Activated T-cell treated with anti-CD3 and anti-CD28 coated beads, Interleukin-2, amount 50 U/mL, for 24 hours (primary cell): ENCODE data around the gene BABAM2.

Experiments
- DNase-seq: peaks from one replicate; pipeline ENCODE4 v3.0.0-alpha.2; 2020
- H3K27ac Mint-ChIP-seq: 2 replicates; pipeline ENCODE4 v1.8.0; 2020; ENCODE audit warnings: mild to moderate bottlenecking, mixed read lengths
- H3K27me3 Mint-ChIP-seq: 2 replicates; pipeline ENCODE4 v1.8.0; 2020; ENCODE audit warnings: mixed read lengths
- H3K36me3 Mint-ChIP-seq: 2 replicates; pipeline ENCODE4 v1.8.0; 2020; ENCODE audit warnings: low read depth, mixed read lengths
- H3K4me1 Mint-ChIP-seq: 2 replicates; pipeline ENCODE4 v1.8.0; 2020; ENCODE audit warnings: low read depth, mixed read lengths
- H3K4me3 Mint-ChIP-seq: 2 replicates; pipeline ENCODE4 v1.8.0; 2020; ENCODE audit warnings: mild to moderate bottlenecking, moderate library complexity, mixed read lengths
- H3K9me3 Mint-ChIP-seq: 2 replicates; pipeline ENCODE4 v1.8.0; 2020; ENCODE audit warnings: mixed read lengths

Gene BABAM2

DNA sequence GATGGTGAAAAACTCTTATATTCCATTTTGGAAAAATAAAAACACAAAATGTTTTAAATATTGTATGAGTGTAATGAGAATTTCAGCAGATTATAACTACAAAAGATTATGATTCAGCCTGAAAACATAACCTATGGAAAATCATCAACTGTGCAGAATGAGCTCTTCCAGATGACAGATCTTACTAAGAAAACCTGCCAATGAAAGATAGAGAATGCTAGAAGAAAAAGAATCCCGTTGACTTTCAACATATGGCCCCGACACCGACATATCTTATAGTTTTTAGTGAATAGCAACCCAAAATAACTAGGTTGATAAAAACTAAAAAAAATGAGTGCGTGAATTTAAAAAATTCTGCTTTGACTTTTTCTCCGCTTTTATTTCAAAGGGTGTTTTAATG is 178.0 kb downstream of the BABAM2 start:
- H3K36me3 Mint-ChIP-seq: peaks cover 8% of the 10 kb centered on the region
- H3K4me3 Mint-ChIP-seq: no peak overlapping the region
- peaks cover 11% of the 10 kb centered on the region for H3K4me1 Mint-ChIP-seq
- no peaks in the 10 kb centered on the region for H3K9me3 Mint-ChIP-seq
- H3K27ac Mint-ChIP-seq: no peak overlapping the region
- no peak for DNase-seq
- no peaks in the 10 kb centered on the region for H3K27me3 Mint-ChIP-seq

GRCh38 chr2:28071221-28071620 is 180.7 kb downstream of the BABAM2 start:
- Mint-ChIP-seq H3K9me3 (no peaks in the 10 kb centered on the region), H3K4me1 (peaks cover 2% of the 10 kb centered on the region), H3K36me3 (peaks cover 8% of the 10 kb centered on the region), H3K4me3 (no peak overlapping the region), H3K27me3 (no peaks in the 10 kb centered on the region), H3K27ac (no peak overlapping the region)
- DNase-seq: no peak

- Mint-ChIP-seq H3K4me1 (peaks cover 2% of the 10 kb centered on the region), H3K4me3 (no peak overlapping the region), H3K9me3 (no peaks in the 10 kb centered on the region), H3K27ac (no peak overlapping the region), H3K27me3 (no peaks in the 10 kb centered on the region), H3K36me3 (no peaks in the 10 kb centered on the region)
- no peak for DNase-seq
These were observed 183.6 kb downstream of the BABAM2 start for GRCh38 chr2:28074137-28074536.

GRCh38 chr2:28080911-28081310 is 190.4 kb downstream of the BABAM2 start:
- Mint-ChIP-seq H3K27me3 (no peaks in the 10 kb centered on the region), H3K27ac (no peak overlapping the region), H3K4me1 (peaks cover 21% of the 10 kb centered on the region), H3K4me3 (no peak overlapping the region), H3K36me3 (no peaks in the 10 kb centered on the region), H3K9me3 (no peaks in the 10 kb centered on the region)
- DNase-seq: no peak

DNA sequence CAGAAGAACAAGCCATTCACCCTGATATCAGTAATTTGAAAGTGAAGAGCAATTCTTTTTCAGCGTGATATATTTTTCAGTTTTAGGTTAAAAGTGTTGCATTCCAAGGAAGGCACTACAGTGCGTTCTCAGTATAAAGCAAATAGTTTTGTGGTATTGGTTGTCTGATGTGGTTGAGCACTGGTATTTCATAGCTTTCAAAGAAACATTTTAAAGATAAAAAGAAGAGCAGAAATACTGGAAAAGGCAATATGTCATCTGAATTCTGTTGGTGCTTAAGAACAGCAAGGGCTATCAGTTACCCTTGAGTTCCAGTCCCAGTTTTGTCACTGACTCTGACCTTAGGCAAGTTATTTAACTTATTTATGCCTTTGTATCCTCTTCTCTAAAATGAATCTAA is 191.6 kb downstream of the BABAM2 start:
- Mint-ChIP-seq H3K36me3 (no peaks in the 10 kb centered on the region), H3K9me3 (no peaks in the 10 kb centered on the region), H3K27ac (no peak overlapping the region), H3K4me1 (peaks cover 21% of the 10 kb centered on the region), H3K27me3 (no peaks in the 10 kb centered on the region), H3K4me3 (no peak overlapping the region)
- no peak for DNase-seq

DNA sequence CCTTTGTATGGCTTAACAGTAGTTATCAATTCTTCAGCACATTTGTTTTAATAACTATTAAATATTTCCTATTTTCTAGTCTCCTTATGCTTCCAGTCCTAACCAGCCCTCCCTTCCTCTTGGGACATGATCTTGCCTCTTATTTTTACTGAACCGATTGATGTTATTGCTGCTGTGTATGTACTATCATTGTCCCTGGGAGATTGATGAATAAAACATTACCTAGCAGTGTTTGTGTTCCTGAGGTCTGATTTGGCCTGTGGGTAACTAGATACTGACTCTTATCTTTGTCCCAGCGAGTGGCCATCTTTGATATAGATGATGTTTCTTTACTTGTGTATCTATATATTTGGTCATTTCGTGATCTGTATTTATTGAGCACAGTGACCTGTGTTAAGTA is 192.9 kb downstream of the BABAM2 start:
- Mint-ChIP-seq H3K9me3 (no peaks in the 10 kb centered on the region), H3K27me3 (no peaks in the 10 kb centered on the region), H3K4me3 (no peak overlapping the region), H3K4me1 (peaks cover 19% of the 10 kb centered on the region), H3K27ac (no peak overlapping the region), H3K36me3 (no peaks in the 10 kb centered on the region)
- DNase-seq: no peak

GRCh38 chr2:28084564-28084963 is 194.0 kb downstream of the BABAM2 start:
- H3K4me3 Mint-ChIP-seq: no peak overlapping the region
- no peaks in the 10 kb centered on the region for H3K9me3 Mint-ChIP-seq
- DNase-seq: no peak
- no peak overlapping the region for H3K27ac Mint-ChIP-seq
- H3K27me3 Mint-ChIP-seq: no peaks in the 10 kb centered on the region
- H3K4me1 Mint-ChIP-seq: peaks cover 19% of the 10 kb centered on the region
- H3K36me3 Mint-ChIP-seq: no peaks in the 10 kb centered on the region

GRCh38 chr2:28085201-28085600 is 194.7 kb downstream of the BABAM2 start:
- no peak for DNase-seq
- no peaks in the 10 kb centered on the region for H3K9me3 Mint-ChIP-seq
- no peaks in the 10 kb centered on the region for H3K36me3 Mint-ChIP-seq
- H3K27me3 Mint-ChIP-seq: no peaks in the 10 kb centered on the region
- H3K4me1 Mint-ChIP-seq: peaks cover 17% of the 10 kb centered on the region
- H3K27ac Mint-ChIP-seq: no peak overlapping the region
- no peak overlapping the region for H3K4me3 Mint-ChIP-seq

DNA sequence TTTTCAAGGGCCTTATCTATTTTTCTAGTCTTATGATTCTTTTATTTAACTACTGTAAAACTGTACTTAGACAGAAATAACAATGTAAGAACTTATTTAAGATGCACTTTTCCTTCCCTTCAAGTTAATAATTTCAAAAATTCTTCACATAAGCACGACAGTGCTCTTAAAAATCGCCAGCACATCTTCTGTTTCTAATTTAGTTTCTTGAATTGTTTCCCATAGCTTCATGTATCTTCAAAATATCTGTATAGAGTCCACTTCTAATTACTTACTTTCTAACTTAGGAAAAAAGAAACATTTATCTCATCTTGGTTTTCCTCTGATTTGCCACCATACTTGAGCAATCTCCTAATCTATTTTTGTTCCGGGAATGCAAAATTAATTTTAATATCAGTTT is 196.1 kb downstream of the BABAM2 start:
- Mint-ChIP-seq H3K27ac (no peak overlapping the region), H3K27me3 (no peaks in the 10 kb centered on the region), H3K36me3 (peaks cover 3% of the 10 kb centered on the region), H3K9me3 (no peaks in the 10 kb centered on the region), H3K4me3 (no peak overlapping the region), H3K4me1 (peaks cover 5% of the 10 kb centered on the region)
- no peak for DNase-seq

DNA sequence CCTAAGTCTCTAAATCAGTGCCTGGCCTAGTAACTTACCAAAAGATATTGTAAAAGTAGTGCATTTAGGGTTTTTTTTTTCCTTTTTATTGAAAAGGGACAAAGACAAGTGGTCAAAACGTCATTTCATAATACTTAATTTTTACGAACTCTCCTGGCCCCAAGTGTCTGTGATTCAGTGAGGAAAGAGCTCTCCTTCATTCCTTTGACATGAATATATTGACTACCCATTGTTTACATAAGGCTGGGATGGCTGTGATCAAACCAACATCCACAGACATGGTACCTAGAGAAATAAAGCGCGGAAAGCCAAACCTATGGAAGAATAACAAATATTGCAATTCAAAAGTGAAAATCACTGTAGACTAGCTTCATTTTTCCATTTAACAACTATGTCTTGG is 198.4 kb downstream of the BABAM2 start:
- H3K27me3 Mint-ChIP-seq: no peaks in the 10 kb centered on the region
- H3K4me1 Mint-ChIP-seq: no peaks in the 10 kb centered on the region
- no peak for DNase-seq
- H3K9me3 Mint-ChIP-seq: no peaks in the 10 kb centered on the region
- H3K27ac Mint-ChIP-seq: no peak overlapping the region
- H3K4me3 Mint-ChIP-seq: no peak overlapping the region
- peaks cover 3% of the 10 kb centered on the region for H3K36me3 Mint-ChIP-seq

DNA sequence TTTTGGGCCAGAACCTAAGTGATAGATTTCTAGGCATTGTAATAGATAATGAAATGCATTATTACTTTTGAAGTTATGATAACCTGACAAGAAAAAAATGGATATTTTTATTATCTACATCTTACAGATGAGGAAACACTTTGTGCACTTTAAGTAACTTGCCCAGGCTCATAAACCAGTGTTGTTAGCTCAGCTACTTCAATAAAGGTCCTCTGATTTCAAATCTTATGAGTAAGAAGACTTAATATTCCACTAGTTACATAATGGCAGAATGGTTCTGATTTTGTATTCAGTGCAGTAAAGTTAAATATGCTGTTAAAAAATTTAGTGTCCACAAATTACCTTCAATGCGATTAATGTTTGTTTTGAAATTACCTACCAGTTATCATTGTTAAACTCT is 199.0 kb downstream of the BABAM2 start:
- Mint-ChIP-seq H3K9me3 (no peaks in the 10 kb centered on the region), H3K27me3 (no peaks in the 10 kb centered on the region), H3K4me1 (no peaks in the 10 kb centered on the region), H3K36me3 (peaks cover 3% of the 10 kb centered on the region), H3K27ac (no peak overlapping the region), H3K4me3 (no peak overlapping the region)
- no peak for DNase-seq

- Mint-ChIP-seq H3K9me3 (no peaks in the 10 kb centered on the region), H3K4me3 (no peak overlapping the region), H3K27me3 (no peaks in the 10 kb centered on the region), H3K4me1 (no peaks in the 10 kb centered on the region), H3K27ac (no peak overlapping the region), H3K36me3 (peaks cover 3% of the 10 kb centered on the region)
- DNase-seq: no peak
These were observed 202.8 kb downstream of the BABAM2 start for GRCh38 chr2:28093308-28093707.

DNA sequence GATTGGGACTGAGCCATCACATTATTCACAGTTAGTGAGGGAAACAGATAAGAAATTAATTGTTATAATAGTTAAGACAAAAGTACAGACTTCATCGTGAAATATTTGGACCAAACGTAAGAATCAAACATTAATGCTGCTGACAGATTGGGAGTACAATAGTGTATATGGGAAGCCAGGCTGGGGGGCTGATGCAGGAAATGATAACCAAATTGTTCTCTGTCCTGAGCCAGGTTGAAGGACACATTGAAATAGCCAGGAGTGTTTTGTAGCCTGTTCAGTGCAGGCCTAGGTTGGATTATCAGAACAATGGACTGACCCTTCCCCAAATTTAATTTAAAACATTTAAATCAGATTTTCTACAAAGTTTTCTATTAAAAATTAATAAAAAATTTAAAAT is 203.2 kb downstream of the BABAM2 start:
- Mint-ChIP-seq H3K27me3 (no peaks in the 10 kb centered on the region), H3K36me3 (peaks cover 3% of the 10 kb centered on the region), H3K27ac (no peak overlapping the region), H3K4me3 (no peak overlapping the region), H3K9me3 (no peaks in the 10 kb centered on the region), H3K4me1 (no peaks in the 10 kb centered on the region)
- DNase-seq: no peak

DNA sequence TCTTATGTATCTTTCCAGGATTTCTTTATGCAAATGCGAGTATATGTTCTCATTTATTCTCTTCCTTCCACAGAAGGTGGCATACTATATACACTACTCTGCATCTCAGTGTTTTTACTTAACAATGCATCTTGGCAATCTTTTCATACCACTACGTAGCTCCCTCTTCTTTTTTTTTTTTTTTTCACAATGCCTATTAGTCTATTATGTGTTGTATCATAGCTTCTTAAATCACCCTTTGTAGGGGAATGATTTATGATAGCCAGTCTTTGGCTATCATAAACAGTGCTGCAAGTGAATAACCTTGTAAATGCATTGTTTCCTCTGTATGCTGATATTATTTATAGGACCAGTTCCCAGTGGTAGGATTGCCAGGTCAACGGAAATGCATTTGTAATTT is 204.2 kb downstream of the BABAM2 start:
- Mint-ChIP-seq H3K36me3 (peaks cover 3% of the 10 kb centered on the region), H3K9me3 (no peaks in the 10 kb centered on the region), H3K27ac (no peak overlapping the region), H3K4me3 (no peak overlapping the region), H3K4me1 (no peaks in the 10 kb centered on the region), H3K27me3 (no peaks in the 10 kb centered on the region)
- no peak for DNase-seq

DNA sequence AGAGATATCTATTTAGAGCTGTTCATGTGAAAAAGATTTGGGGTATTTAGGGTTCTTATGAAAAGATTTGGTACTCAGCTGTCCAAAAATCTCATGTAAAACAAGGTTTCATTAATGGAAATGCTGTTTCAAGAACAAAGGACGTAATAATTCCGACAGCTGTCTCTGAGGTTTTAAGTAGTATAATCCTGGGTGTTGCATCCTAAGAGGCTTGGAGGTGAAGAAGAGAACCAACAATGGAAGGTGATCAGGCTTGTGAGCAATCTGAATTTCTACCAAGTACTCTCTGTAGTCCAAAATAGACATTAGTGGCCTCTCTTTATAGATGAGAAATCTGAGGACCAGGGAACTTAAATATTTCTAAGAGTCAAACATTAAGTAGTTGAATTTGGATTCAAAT is 205.1 kb downstream of the BABAM2 start:
- no peak for DNase-seq
- no peaks in the 10 kb centered on the region for H3K4me1 Mint-ChIP-seq
- H3K36me3 Mint-ChIP-seq: peaks cover 3% of the 10 kb centered on the region
- no peaks in the 10 kb centered on the region for H3K27me3 Mint-ChIP-seq
- no peaks in the 10 kb centered on the region for H3K9me3 Mint-ChIP-seq
- no peak overlapping the region for H3K4me3 Mint-ChIP-seq
- no peak overlapping the region for H3K27ac Mint-ChIP-seq

DNA sequence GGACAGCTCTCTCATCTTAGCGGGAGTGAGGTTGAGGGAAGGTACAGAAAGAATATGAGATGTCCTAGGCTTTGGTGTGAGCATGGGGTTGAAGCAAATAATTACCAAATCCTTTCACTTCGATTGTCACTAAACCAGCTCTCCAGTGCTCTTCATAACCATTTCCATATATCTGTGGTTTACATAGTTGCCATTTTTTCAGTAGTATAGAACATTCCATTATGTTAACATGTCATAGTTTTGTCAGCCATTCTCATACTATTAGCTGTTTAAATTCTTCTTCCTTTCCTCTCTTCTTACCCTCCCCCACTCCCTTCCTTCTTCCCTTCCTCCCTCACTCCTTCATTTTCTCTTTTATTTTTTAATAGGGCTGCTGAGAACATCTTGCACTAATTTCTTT is 205.9 kb downstream of the BABAM2 start:
- H3K36me3 Mint-ChIP-seq: peaks cover 4% of the 10 kb centered on the region
- H3K27ac Mint-ChIP-seq: no peak overlapping the region
- no peak overlapping the region for H3K4me3 Mint-ChIP-seq
- no peaks in the 10 kb centered on the region for H3K9me3 Mint-ChIP-seq
- H3K27me3 Mint-ChIP-seq: no peaks in the 10 kb centered on the region
- H3K4me1 Mint-ChIP-seq: no peaks in the 10 kb centered on the region
- no peak for DNase-seq
